Activated T-cell treated with anti-CD3 and anti-CD28 coated beads for 24 hours (primary cell): ENCODE data around the gene IL9.
"Not testable (repeated sequence)": the region's sequence is repeated elsewhere in the genome, so short reads cannot be mapped to it uniquely, and the experiment has no call there.

ENCODE experiments used
- DNase-seq: peaks from one replicate; pipeline ENCODE4 v3.0.0-alpha.2; 2020; ENCODE audit warnings: low read depth

IL9 gene

GRCh38 chr5:135868681-135869080 lies 27.0 kb downstream of the IL9 start:
- no peak for DNase-seq

- no peak for DNase-seq
These were observed 28.0 kb downstream of the IL9 start for GRCh38 chr5:135867599-135867998.

GRCh38 chr5:135866016-135866415 lies 29.6 kb downstream of the IL9 start:
- no peak for DNase-seq

- DNase-seq, result no peak
These were observed 30.9 kb downstream of the IL9 start for GRCh38 chr5:135864503-135865435.

- DNase-seq, result no peak
These were observed 32.9 kb downstream of the IL9 start for GRCh38 chr5:135862744-135863143.

GRCh38 chr5:135862086-135862485 lies 33.6 kb downstream of the IL9 start:
- DNase-seq, result no peak

GRCh38 chr5:135861641-135862040 lies 34.0 kb downstream of the IL9 start:
- no peak for DNase-seq

- no peak for DNase-seq
These were observed 36.0 kb downstream of the IL9 start for GRCh38 chr5:135859641-135860040.

- DNase-seq, result not testable (repeated sequence)
These were observed 36.5 kb downstream of the IL9 start for GRCh38 chr5:135859186-135859585.

GRCh38 chr5:135857630-135858311 lies 37.9 kb downstream of the IL9 start:
- DNase-seq, result no peak

GRCh38 chr5:135851915-135852845 lies 43.5 kb downstream of the IL9 start:
- no peak for DNase-seq

- no peak for DNase-seq
These were observed 44.3 kb downstream of the IL9 start for GRCh38 chr5:135851186-135851914.

GRCh38 chr5:135850671-135851070 lies 45.0 kb downstream of the IL9 start:
- no peak for DNase-seq

GRCh38 chr5:135850231-135850630 lies 45.4 kb downstream of the IL9 start:
- DNase-seq, result no peak

GRCh38 chr5:135847976-135848375 lies 47.7 kb downstream of the IL9 start:
- DNase-seq, result no peak

GRCh38 chr5:135846311-135846710 lies 49.3 kb downstream of the IL9 start:
- no peak for DNase-seq

GRCh38 chr5:135843571-135844337 lies 51.9 kb downstream of the IL9 start:
- DNase-seq, result no peak

GRCh38 chr5:135842737-135843136 lies 52.9 kb downstream of the IL9 start:
- no peak for DNase-seq
